Measurements from ENCODE around the gene IGLL1.
"Not testable (repeated sequence)": the region's sequence is repeated elsewhere in the genome, so short reads cannot be mapped to it uniquely, and the experiment has no call there.

The IGLL1 gene

GRCh38 chr22:23606204-23607131 lies 26.4 kb upstream of the IGLL1 start:
- Histone ChIP-seq H3K4me3 (ENCODE audit: low read length) (no peak overlapping the region), H3K27me3 (ENCODE audit: control insufficient read depth, insufficient read depth, low read length) (peaks cover 8% of the 10 kb centered on the region), H3K36me3 (ENCODE audit: insufficient read depth, low read length) (no peaks in the 10 kb centered on the region), H3K4me1 (ENCODE audit: control insufficient read depth, insufficient read depth, low read length) (no peaks in the 10 kb centered on the region), H3K9ac (ENCODE audit: low read depth, low read length) (no peak overlapping the region), H3K4me2 (ENCODE audit: low read length) (no peak overlapping the region), H3K9me3 (replicated peaks; ENCODE audit: low read length) (no peaks in the 10 kb centered on the region)

GRCh38 chr22:23604939-23605712 lies 25.0 kb upstream of the IGLL1 start:
- Histone ChIP-seq H3K4me1 (ENCODE audit: control insufficient read depth, insufficient read depth, low read length) (no peaks in the 10 kb centered on the region), H3K4me3 (ENCODE audit: low read length) (no peak overlapping the region), H3K36me3 (ENCODE audit: insufficient read depth, low read length) (no peaks in the 10 kb centered on the region), H3K9ac (ENCODE audit: low read depth, low read length) (no peak overlapping the region), H3K9me3 (replicated peaks; ENCODE audit: low read length) (no peaks in the 10 kb centered on the region), H3K4me2 (ENCODE audit: low read length) (no peak overlapping the region), H3K27me3 (ENCODE audit: control insufficient read depth, insufficient read depth, low read length) (peaks cover 8% of the 10 kb centered on the region)

GRCh38 chr22:23603266-23603665 lies 23.2 kb upstream of the IGLL1 start:
- H3K4me3 ChIP-seq (ENCODE audit: low read length): no peak overlapping the region

GRCh38 chr22:23598805-23599518 lies 18.9 kb upstream of the IGLL1 start:
- H3K9ac ChIP-seq (ENCODE audit: low read depth, low read length): no peak overlapping the region
- peaks cover 12% of the 10 kb centered on the region for H3K27me3 ChIP-seq (ENCODE audit: control insufficient read depth, insufficient read depth, low read length)

More at GRCh38 chr22:23603266-23603665, 23.2 kb upstream of the IGLL1 start:
- no peak overlapping the region for H3K9ac ChIP-seq (ENCODE audit: low read depth, low read length)
- no peaks in the 10 kb centered on the region for H3K9me3 ChIP-seq (replicated peaks; ENCODE audit: low read length)
- no peaks in the 10 kb centered on the region for H3K4me1 ChIP-seq (ENCODE audit: control insufficient read depth, insufficient read depth, low read length)
- peaks cover 8% of the 10 kb centered on the region for H3K27me3 ChIP-seq (ENCODE audit: control insufficient read depth, insufficient read depth, low read length)
- H3K36me3 ChIP-seq (ENCODE audit: insufficient read depth, low read length): no peaks in the 10 kb centered on the region
- no peak overlapping the region for H3K4me2 ChIP-seq (ENCODE audit: low read length)

GRCh38 chr22:23597576-23598268 lies 17.6 kb upstream of the IGLL1 start:
- H3K27me3 ChIP-seq (ENCODE audit: control insufficient read depth, insufficient read depth, low read length); H3K36me3 ChIP-seq (ENCODE audit: insufficient read depth, low read length); H3K4me3 ChIP-seq (ENCODE audit: low read length); H3K9me3 ChIP-seq (replicated peaks; ENCODE audit: low read length); H3K9ac ChIP-seq (ENCODE audit: low read depth, low read length); H3K4me2 ChIP-seq (ENCODE audit: low read length); H3K4me1 ChIP-seq (ENCODE audit: control insufficient read depth, insufficient read depth, low read length): not testable (repeated sequence)

More at GRCh38 chr22:23598805-23599518, 18.9 kb upstream of the IGLL1 start:
- no peaks in the 10 kb centered on the region for H3K36me3 ChIP-seq (ENCODE audit: insufficient read depth, low read length)
- H3K9me3 ChIP-seq (replicated peaks; ENCODE audit: low read length): no peaks in the 10 kb centered on the region
- no peak overlapping the region for H3K4me2 ChIP-seq (ENCODE audit: low read length)
- no peak overlapping the region for H3K4me3 ChIP-seq (ENCODE audit: low read length)
- H3K4me1 ChIP-seq (ENCODE audit: control insufficient read depth, insufficient read depth, low read length): no peaks in the 10 kb centered on the region

GRCh38 chr22:23595904-23596303 lies 15.8 kb upstream of the IGLL1 start:
- H3K27me3 ChIP-seq (ENCODE audit: control insufficient read depth, insufficient read depth, low read length): peaks cover 14% of the 10 kb centered on the region
- H3K4me2 ChIP-seq (ENCODE audit: low read length); H3K9ac ChIP-seq (ENCODE audit: low read depth, low read length); H3K4me3 ChIP-seq (ENCODE audit: low read length); H3K36me3 ChIP-seq (ENCODE audit: insufficient read depth, low read length); H3K4me1 ChIP-seq (ENCODE audit: control insufficient read depth, insufficient read depth, low read length); H3K9me3 ChIP-seq (replicated peaks; ENCODE audit: low read length): not testable (repeated sequence)

GRCh38 chr22:23591846-23592245 lies 11.8 kb upstream of the IGLL1 start:
- Histone ChIP-seq H3K4me1 (ENCODE audit: control insufficient read depth, insufficient read depth, low read length) (no peaks in the 10 kb centered on the region), H3K9ac (ENCODE audit: low read depth, low read length) (no peak overlapping the region), H3K9me3 (replicated peaks; ENCODE audit: low read length) (no peaks in the 10 kb centered on the region), H3K4me3 (ENCODE audit: low read length) (no peak overlapping the region), H3K27me3 (ENCODE audit: control insufficient read depth, insufficient read depth, low read length) (peaks cover 14% of the 10 kb centered on the region), H3K36me3 (ENCODE audit: insufficient read depth, low read length) (no peaks in the 10 kb centered on the region), H3K4me2 (ENCODE audit: low read length) (no peak overlapping the region)

- no peaks in the 10 kb centered on the region for H3K4me1 ChIP-seq (ENCODE audit: control insufficient read depth, insufficient read depth, low read length)
- H3K36me3 ChIP-seq (ENCODE audit: insufficient read depth, low read length): no peaks in the 10 kb centered on the region
- H3K27me3 ChIP-seq (ENCODE audit: control insufficient read depth, insufficient read depth, low read length): peaks cover 11% of the 10 kb centered on the region
- H3K9me3 ChIP-seq (replicated peaks; ENCODE audit: low read length): no peaks in the 10 kb centered on the region
- no peak overlapping the region for H3K4me2 ChIP-seq (ENCODE audit: low read length)
- H3K4me3 ChIP-seq (ENCODE audit: low read length): no peak overlapping the region
- H3K9ac ChIP-seq (ENCODE audit: low read depth, low read length): no peak overlapping the region
Measured at GRCh38 chr22:23591201-23591791, 11.2 kb upstream of the IGLL1 start.

GRCh38 chr22:23583836-23584235 lies 3.7 kb upstream of the IGLL1 start:
- H3K9ac ChIP-seq (ENCODE audit: low read depth, low read length): no peak overlapping the region

GRCh38 chr22:23583153-23583552 lies 3.1 kb upstream of the IGLL1 start:
- Histone ChIP-seq H3K9ac (ENCODE audit: low read depth, low read length) (no peak overlapping the region), H3K36me3 (ENCODE audit: insufficient read depth, low read length) (no peaks in the 10 kb centered on the region), H3K4me2 (ENCODE audit: low read length) (no peak overlapping the region), H3K4me3 (ENCODE audit: low read length) (no peak overlapping the region), H3K27me3 (ENCODE audit: control insufficient read depth, insufficient read depth, low read length) (peaks cover 19% of the 10 kb centered on the region), H3K9me3 (replicated peaks; ENCODE audit: low read length) (no peaks in the 10 kb centered on the region), H3K4me1 (ENCODE audit: control insufficient read depth, insufficient read depth, low read length) (no peaks in the 10 kb centered on the region)

More at GRCh38 chr22:23583836-23584235, 3.7 kb upstream of the IGLL1 start:
- no peak overlapping the region for H3K4me3 ChIP-seq (ENCODE audit: low read length)
- H3K4me1 ChIP-seq (ENCODE audit: control insufficient read depth, insufficient read depth, low read length): no peaks in the 10 kb centered on the region
- no peaks in the 10 kb centered on the region for H3K9me3 ChIP-seq (replicated peaks; ENCODE audit: low read length)
- H3K27me3 ChIP-seq (ENCODE audit: control insufficient read depth, insufficient read depth, low read length): peaks cover 19% of the 10 kb centered on the region
- no peaks in the 10 kb centered on the region for H3K36me3 ChIP-seq (ENCODE audit: insufficient read depth, low read length)
- H3K4me2 ChIP-seq (ENCODE audit: low read length): no peak overlapping the region

Data from skeletal muscle satellite cell (primary cell).